HG02610 (cell line): ENCODE data around the gene HSD17B8.
A peak's percentile ranks its signal among the peaks of the same experiment; 100 is the strongest.

Source experiments
- ATAC-seq: cut with Tn5 transposase; IDR thresholded peaks from one replicate; pipeline ENCODE4 v1.9.1; 2021; ENCODE audit warnings: mild to moderate bottlenecking, moderate library complexity; ENCODE audit not compliant: unreplicated experiment

The HSD17B8 gene

GRCh38 chr6:33204415-33205190, at the start of gene HSD17B8:
Gene HSD17B8, plus strand, starts transcription at chr6:33204655. Its CDS starts 14 bp downstream, at chr6:33204669.
- ATAC-seq, result peak; percentile 54

- no peak for ATAC-seq
Measured at GRCh38 chr6:33156561-33156960, 47.9 kb upstream of the HSD17B8 start.

- no peak for ATAC-seq
Measured at GRCh38 chr6:33156964-33157363, 47.5 kb upstream of the HSD17B8 start.

- ATAC-seq, result no peak
Measured at GRCh38 chr6:33160096-33160495, 44.4 kb upstream of the HSD17B8 start.

- no peak for ATAC-seq
Measured at GRCh38 chr6:33160728-33161344, 43.6 kb upstream of the HSD17B8 start.

GRCh38 chr6:33161354-33162331, 42.8 kb upstream of the HSD17B8 start:
- peak; percentile 60 for ATAC-seq

- no peak for ATAC-seq
Measured at GRCh38 chr6:33163540-33163939, 40.9 kb upstream of the HSD17B8 start.

GRCh38 chr6:33164176-33164575, 40.3 kb upstream of the HSD17B8 start:
- ATAC-seq, result no peak

- ATAC-seq, result no peak
Measured at GRCh38 chr6:33164665-33165373, 39.6 kb upstream of the HSD17B8 start.

GRCh38 chr6:33165581-33166258, 38.7 kb upstream of the HSD17B8 start:
- no peak for ATAC-seq

- no peak for ATAC-seq
Measured at GRCh38 chr6:33166363-33166762, 38.1 kb upstream of the HSD17B8 start.

- ATAC-seq, result no peak
Measured at GRCh38 chr6:33166811-33167210, 37.6 kb upstream of the HSD17B8 start.

GRCh38 chr6:33167374-33168283, 36.8 kb upstream of the HSD17B8 start:
- no peak for ATAC-seq

GRCh38 chr6:33168284-33168601, 36.2 kb upstream of the HSD17B8 start:
- no peak for ATAC-seq

- ATAC-seq, result no peak
Measured at GRCh38 chr6:33168639-33169038, 35.8 kb upstream of the HSD17B8 start.

GRCh38 chr6:33169291-33170175, 34.9 kb upstream of the HSD17B8 start:
- no peak for ATAC-seq

- no peak for ATAC-seq
Measured at GRCh38 chr6:33170176-33171015, 34.1 kb upstream of the HSD17B8 start.
